NCI-H2227 (cell line): Measurements from ENCODE around the gene ALOX5AP.

Experiments
- DNase-seq: peaks from one replicate; lab custom pipeline; 2025; ENCODE audit not compliant: unreplicated experiment; lab: John Stamatoyannopoulos, UW

The ALOX5AP gene

GRCh38 chr13:30796631-30797601 lies 61.6 kb downstream of the ALOX5AP start:
- DNase-seq = no peak

- DNase-seq = no peak
Measured at GRCh38 chr13:30797847-30798535, 62.6 kb downstream of the ALOX5AP start.

- no peak for DNase-seq
Measured at GRCh38 chr13:30798776-30799355, 63.5 kb downstream of the ALOX5AP start.

- DNase-seq = no peak
Measured at GRCh38 chr13:30799356-30799824, 64.0 kb downstream of the ALOX5AP start.

GRCh38 chr13:30800107-30800506 lies 64.8 kb downstream of the ALOX5AP start:
- DNase-seq = no peak

GRCh38 chr13:30802501-30802900 lies 67.2 kb downstream of the ALOX5AP start:
- DNase-seq = no peak

- peak; percentile 79 for DNase-seq
Measured at GRCh38 chr13:30802953-30803478, 67.7 kb downstream of the ALOX5AP start.

- DNase-seq = no peak
Measured at GRCh38 chr13:30803749-30804148, 68.4 kb downstream of the ALOX5AP start.

- DNase-seq = no peak
Measured at GRCh38 chr13:30804474-30804873, 69.1 kb downstream of the ALOX5AP start.

GRCh38 chr13:30805132-30805537 lies 69.8 kb downstream of the ALOX5AP start:
- no peak for DNase-seq

GRCh38 chr13:30805603-30806011 lies 70.3 kb downstream of the ALOX5AP start:
- no peak for DNase-seq

- DNase-seq = no peak
Measured at GRCh38 chr13:30806784-30807183, 71.4 kb downstream of the ALOX5AP start.

GRCh38 chr13:30807392-30807791 lies 72.0 kb downstream of the ALOX5AP start:
- DNase-seq = no peak

GRCh38 chr13:30808600-30808999 lies 73.3 kb downstream of the ALOX5AP start:
- no peak for DNase-seq

GRCh38 chr13:30809787-30810186 lies 74.4 kb downstream of the ALOX5AP start:
- DNase-seq = no peak

- DNase-seq = no peak
Measured at GRCh38 chr13:30810261-30810701, 74.9 kb downstream of the ALOX5AP start.

- peak; percentile 11 for DNase-seq
Measured at GRCh38 chr13:30810801-30811200, 75.5 kb downstream of the ALOX5AP start.
